CD4-positive, alpha-beta memory T cell (primary cell): Measurements from ENCODE around the gene SOBP. TPM values are rescaled to one million over a fixed set of nuclear protein-coding genes. Genes with fewer than 3 reads are reported as not detected.

Experiments
- CTCF ChIA-PET: fragments of 350-600 bp; sonication (Branson Sonifier 250); formaldehyde crosslinking; loops from one replicate; lab custom pipeline; 2021; ENCODE audit warnings: inconsistent platforms; ENCODE audit not compliant: partially characterized antibody; lab: Charles Lee
- POLR2A ChIA-PET: fragments of 350-600 bp; sonication (Branson Sonifier 250); formaldehyde crosslinking; loops from one replicate; lab custom pipeline; 2021; ENCODE audit not compliant: partially characterized antibody; lab: Charles Lee
- DNase-seq, 5 donors: peaks; one replicate each; pipeline versions ENCODE4 v3.0.0 to v3.0.0-alpha.2; 2020 to 2022; ENCODE audit warnings: mixed read lengths in 1 of 5
- H3K27ac ChIP-seq: one replicate; pipeline ENCODE4 v1.7.0; 2013; ENCODE audit warnings: low read depth, low read length
- H3K27me3 ChIP-seq: 2 replicates; pipeline ENCODE4 v1.7.0; 2013; ENCODE audit warnings: mild to moderate bottlenecking, low read length, moderate library complexity; ENCODE audit not compliant: insufficient read depth
- H3K36me3 ChIP-seq: 2 replicates; pipeline ENCODE4 v1.7.0; 2013; ENCODE audit warnings: mild to moderate bottlenecking, low read length, moderate library complexity; ENCODE audit not compliant: insufficient read depth
- H3K4me1 ChIP-seq: 2 replicates; pipeline ENCODE4 v1.7.0; 2013; ENCODE audit warnings: mild to moderate bottlenecking, low read length, moderate library complexity; ENCODE audit not compliant: insufficient read depth
- H3K4me3 ChIP-seq, 2 donors: one replicate each; pipeline ENCODE4 v1.7.0; 2013; ENCODE audit warnings: low read length in 2 of 2, mild to moderate bottlenecking in 1 of 2
- H3K9me3 ChIP-seq, 2 donors: one replicate each; pipeline ENCODE4 v1.7.0; 2013; ENCODE audit warnings: low read length in 2 of 2, control low read depth in 1 of 2; ENCODE audit not compliant: control insufficient read depth in 1 of 2
- H3K27ac Mint-ChIP-seq, 7 donors: one replicate each; pipeline ENCODE4 v1.8.0; 2020 to 2021; ENCODE audit warnings: mixed read lengths in 7 of 7, mild to moderate bottlenecking in 6 of 7, inconsistent platforms in 3 of 7, moderate library complexity in 3 of 7
- H3K27me3 Mint-ChIP-seq, 2 donors: one replicate each; pipeline ENCODE4 v1.8.0; 2020 to 2021; ENCODE audit warnings: mixed read lengths in 2 of 2
- H3K36me3 Mint-ChIP-seq, 2 donors: one replicate each; pipeline ENCODE4 v1.8.0; 2020 to 2021; ENCODE audit warnings: mixed read lengths in 2 of 2, inconsistent platforms in 1 of 2, mild to moderate bottlenecking in 1 of 2
- H3K4me1 Mint-ChIP-seq, 4 donors: one replicate each; pipeline ENCODE4 v1.8.0; 2020 to 2021; ENCODE audit warnings: mixed read lengths in 4 of 4, mild to moderate bottlenecking in 1 of 4
- H3K4me3 Mint-ChIP-seq, 8 donors: one replicate each; pipeline ENCODE4 v1.8.0; 2020 to 2021; ENCODE audit warnings: mixed read lengths in 8 of 8, mild to moderate bottlenecking in 7 of 8, moderate library complexity in 6 of 8, inconsistent platforms in 3 of 8
- H3K9me3 Mint-ChIP-seq, 8 donors: one replicate each; pipeline ENCODE4 v1.8.0; 2020 to 2021; ENCODE audit warnings: mixed read lengths in 8 of 8, mild to moderate bottlenecking in 5 of 8, inconsistent platforms in 3 of 8, moderate library complexity in 1 of 8
- intact Hi-C: fragments of 100-400 bp; cut with micrococcal nuclease; formaldehyde crosslinking; loops from one replicate; pipeline ENCODE4 v1.15.1; 2023
- polyA plus RNA-seq, 2 donors: library from polyadenylated mRNA; unstranded; fragments of 300-500 nt; fragmentation: Illumina TruSeq; gene quantifications; one replicate each; pipeline ENCODE4 v1.2.3, GENCODE V29; 2021
- total RNA-seq, 2 experiments: library from RNA; stranded (reverse); gene quantifications; one replicate each; pipeline ENCODE4 v1.2.3, GENCODE V29; 2021

The SOBP gene
- total and polyA plus RNA-seq, 4 experiments from 2014 or later: 0.10 TPM; not detected in 3

- H3K27ac ChIP-seq: no peak overlapping the region
- H3K27me3 ChIP-seq: no peaks in the 10 kb centered on the region
- H3K36me3 Mint-ChIP-seq: no peaks in the 10 kb centered on the region
- peaks cover 16 to 27% of the 10 kb centered on the region in 2 donors for H3K27me3 Mint-ChIP-seq
- no peak overlapping the region for H3K4me3 ChIP-seq
- no peaks in the 10 kb centered on the region for H3K4me1 Mint-ChIP-seq
- H3K9me3 Mint-ChIP-seq: no peaks in the 10 kb centered on the region
- H3K9me3 ChIP-seq: no peaks in the 10 kb centered on the region
- H3K27ac Mint-ChIP-seq: no peak overlapping the region
- H3K4me1 ChIP-seq: no peaks in the 10 kb centered on the region
- DNase-seq: no peak
- intact Hi-C loops: no loop called here
- H3K4me3 Mint-ChIP-seq: no peak overlapping the region
- ChIA-PET CTCF (no interaction called here), POLR2A (no interaction called here)
- H3K36me3 ChIP-seq: no peaks in the 10 kb centered on the region
Observed at GRCh38 chr6:107574856-107575255, 84.9 kb downstream of the SOBP start.

GRCh38 chr6:107576852-107577251 is 86.9 kb downstream of the SOBP start:
- Histone ChIP-seq H3K9me3 (no peaks in the 10 kb centered on the region), H3K27ac (no peak overlapping the region), H3K27me3 (no peaks in the 10 kb centered on the region), H3K4me3 (no peak overlapping the region), H3K4me1 (no peaks in the 10 kb centered on the region), H3K36me3 (no peaks in the 10 kb centered on the region)
- CTCF ChIA-PET: no interaction called here
- intact Hi-C loops: no loop called here
- POLR2A ChIA-PET: no interaction called here
- Mint-ChIP-seq H3K4me1 (no peaks in the 10 kb centered on the region), H3K27me3 (peaks cover 12 to 29% of the 10 kb centered on the region in 2 donors), H3K9me3 (no peaks in the 10 kb centered on the region), H3K4me3 (no peak overlapping the region), H3K36me3 (no peaks in the 10 kb centered on the region), H3K27ac (no peak overlapping the region)
- DNase-seq: no peak

GRCh38 chr6:107578642-107579341 is 88.9 kb downstream of the SOBP start:
- Mint-ChIP-seq H3K9me3 (no peaks in the 10 kb centered on the region), H3K27ac (peak overlapping the region in 1 of 7 donors; percentile 2), H3K36me3 (no peaks in the 10 kb centered on the region), H3K27me3 (peaks cover 14 to 28% of the 10 kb centered on the region in 2 donors), H3K4me1 (no peaks in the 10 kb centered on the region), H3K4me3 (no peak overlapping the region)
- Histone ChIP-seq H3K4me1 (no peaks in the 10 kb centered on the region), H3K36me3 (no peaks in the 10 kb centered on the region), H3K27me3 (no peaks in the 10 kb centered on the region), H3K4me3 (no peak overlapping the region), H3K9me3 (no peaks in the 10 kb centered on the region), H3K27ac (no peak overlapping the region)
- CTCF ChIA-PET: no interaction called here
- POLR2A ChIA-PET: no interaction called here
- intact Hi-C loops: no loop called here
- no peak for DNase-seq

- POLR2A ChIA-PET: no interaction called here
- H3K27me3 Mint-ChIP-seq: peaks cover 14 to 26% of the 10 kb centered on the region in 2 donors
- Histone ChIP-seq H3K4me1 (no peaks in the 10 kb centered on the region), H3K9me3 (no peaks in the 10 kb centered on the region), H3K4me3 (no peak overlapping the region), H3K36me3 (no peaks in the 10 kb centered on the region), H3K27me3 (no peaks in the 10 kb centered on the region), H3K27ac (no peak overlapping the region)
- no peak overlapping the region for H3K4me3 Mint-ChIP-seq
- intact Hi-C loops: no loop called here
- H3K36me3 Mint-ChIP-seq: no peaks in the 10 kb centered on the region
- H3K9me3 Mint-ChIP-seq: no peaks in the 10 kb centered on the region
- no peaks in the 10 kb centered on the region for H3K4me1 Mint-ChIP-seq
- H3K27ac Mint-ChIP-seq: no peak overlapping the region
- DNase-seq: no peak
- CTCF ChIA-PET: no interaction called here
Observed at GRCh38 chr6:107579456-107580056, 89.6 kb downstream of the SOBP start.

- no peaks in the 10 kb centered on the region for H3K36me3 Mint-ChIP-seq
- no peak overlapping the region for H3K27ac Mint-ChIP-seq
- H3K4me3 ChIP-seq: no peak overlapping the region
- H3K4me1 ChIP-seq: no peaks in the 10 kb centered on the region
- DNase-seq: no peak
- intact Hi-C loops: no loop called here
- no peaks in the 10 kb centered on the region for H3K9me3 ChIP-seq
- H3K27me3 Mint-ChIP-seq: peaks cover 9 to 12% of the 10 kb centered on the region in 2 donors
- ChIA-PET CTCF (no interaction called here), POLR2A (no interaction called here)
- H3K27me3 ChIP-seq: no peaks in the 10 kb centered on the region
- no peak overlapping the region for H3K4me3 Mint-ChIP-seq
- H3K36me3 ChIP-seq: no peaks in the 10 kb centered on the region
- H3K27ac ChIP-seq: no peak overlapping the region
- H3K9me3 Mint-ChIP-seq: no peaks in the 10 kb centered on the region
- no peaks in the 10 kb centered on the region for H3K4me1 Mint-ChIP-seq
Observed at GRCh38 chr6:107582086-107582485, 92.2 kb downstream of the SOBP start.

- intact Hi-C loops: no loop called here
- Mint-ChIP-seq H3K27ac (no peak overlapping the region), H3K36me3 (no peaks in the 10 kb centered on the region), H3K4me3 (no peak overlapping the region), H3K4me1 (no peaks in the 10 kb centered on the region), H3K9me3 (no peaks in the 10 kb centered on the region), H3K27me3 (peaks cover 10 to 11% of the 10 kb centered on the region in 2 donors)
- POLR2A ChIA-PET: no interaction called here
- H3K4me3 ChIP-seq: no peak overlapping the region
- DNase-seq: no peak
- no peaks in the 10 kb centered on the region for H3K27me3 ChIP-seq
- CTCF ChIA-PET: no interaction called here
- H3K36me3 ChIP-seq: no peaks in the 10 kb centered on the region
- no peaks in the 10 kb centered on the region for H3K4me1 ChIP-seq
- H3K27ac ChIP-seq: no peak overlapping the region
- no peaks in the 10 kb centered on the region for H3K9me3 ChIP-seq
Observed at GRCh38 chr6:107584726-107585125, 94.8 kb downstream of the SOBP start.

- Histone ChIP-seq H3K9me3 (no peaks in the 10 kb centered on the region), H3K27me3 (no peaks in the 10 kb centered on the region), H3K4me3 (no peak overlapping the region), H3K27ac (no peak overlapping the region), H3K4me1 (no peaks in the 10 kb centered on the region), H3K36me3 (no peaks in the 10 kb centered on the region)
- Mint-ChIP-seq H3K27ac (no peak overlapping the region), H3K27me3 (peaks cover 6 to 8% of the 10 kb centered on the region in 2 donors), H3K9me3 (no peaks in the 10 kb centered on the region), H3K4me3 (peak overlapping the region in 1 of 8 donors; percentile 28), H3K4me1 (no peaks in the 10 kb centered on the region), H3K36me3 (no peaks in the 10 kb centered on the region)
- CTCF ChIA-PET: no interaction called here
- intact Hi-C loops: no loop called here
- POLR2A ChIA-PET: no interaction called here
- DNase-seq: no peak
Observed at GRCh38 chr6:107585815-107586435, 96.0 kb downstream of the SOBP start.
